B cell (primary cell): Measurements from ENCODE around the gene TMEM120B.

ENCODE experiments used
- EZH2 ChIP-seq: IDR thresholded peaks from 2 replicates; pipeline ENCODE4 v1.6.1; 2012; ENCODE audit warnings: borderline replicate concordance, low read depth, mild to moderate bottlenecking, moderate library complexity, low read length; ENCODE audit not compliant: insufficient read depth, poor library complexity, severe bottlenecking
- TF ChIP-seq, protein P1 (sequence below): fragments of 200-600 bp; IDR thresholded peaks from one replicate; pipeline ENCODE4 v1.8.0; 2022; ENCODE audit warnings: antibody characterized with exemption, mild to moderate bottlenecking

DNA sequence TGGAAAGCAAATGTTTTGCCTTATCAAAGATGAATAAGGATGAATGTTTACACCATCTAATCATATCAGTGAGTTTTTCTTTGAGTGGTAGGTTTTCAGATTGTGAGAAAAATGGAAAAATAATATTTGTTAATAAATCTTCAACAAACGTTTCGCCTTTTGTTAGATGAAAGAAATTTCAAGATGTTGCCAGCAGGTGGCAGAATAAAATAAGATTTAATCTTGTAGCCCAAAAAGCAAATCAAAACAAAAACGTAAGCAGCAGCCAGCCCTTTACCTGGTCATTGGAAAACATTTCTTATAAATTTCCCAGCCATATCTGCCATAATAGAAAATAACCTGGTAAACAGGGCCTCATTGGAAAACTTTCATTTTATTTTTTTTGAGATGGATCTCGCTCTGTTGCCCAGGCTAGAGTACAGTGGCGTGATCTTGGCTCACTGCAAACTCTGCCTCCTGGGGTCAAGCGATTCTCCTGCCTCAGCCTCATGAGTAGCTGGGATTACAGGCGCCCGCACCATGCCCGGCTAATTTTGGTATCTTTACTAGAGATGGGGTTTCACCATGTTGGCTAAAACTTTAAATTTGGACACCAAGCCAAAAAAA, 15.4 kb upstream of the TMEM120B start:
- TF ChIP-seq, protein P1, sequence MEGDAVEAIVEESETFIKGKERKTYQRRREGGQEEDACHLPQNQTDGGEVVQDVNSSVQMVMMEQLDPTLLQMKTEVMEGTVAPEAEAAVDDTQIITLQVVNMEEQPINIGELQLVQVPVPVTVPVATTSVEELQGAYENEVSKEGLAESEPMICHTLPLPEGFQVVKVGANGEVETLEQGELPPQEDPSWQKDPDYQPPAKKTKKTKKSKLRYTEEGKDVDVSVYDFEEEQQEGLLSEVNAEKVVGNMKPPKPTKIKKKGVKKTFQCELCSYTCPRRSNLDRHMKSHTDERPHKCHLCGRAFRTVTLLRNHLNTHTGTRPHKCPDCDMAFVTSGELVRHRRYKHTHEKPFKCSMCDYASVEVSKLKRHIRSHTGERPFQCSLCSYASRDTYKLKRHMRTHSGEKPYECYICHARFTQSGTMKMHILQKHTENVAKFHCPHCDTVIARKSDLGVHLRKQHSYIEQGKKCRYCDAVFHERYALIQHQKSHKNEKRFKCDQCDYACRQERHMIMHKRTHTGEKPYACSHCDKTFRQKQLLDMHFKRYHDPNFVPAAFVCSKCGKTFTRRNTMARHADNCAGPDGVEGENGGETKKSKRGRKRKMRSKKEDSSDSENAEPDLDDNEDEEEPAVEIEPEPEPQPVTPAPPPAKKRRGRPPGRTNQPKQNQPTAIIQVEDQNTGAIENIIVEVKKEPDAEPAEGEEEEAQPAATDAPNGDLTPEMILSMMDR = peak; percentile 77
- no peak for TF ChIP-seq EZH2
